Mesodermal cell (in vitro differentiated cells): Measurements from ENCODE around the gene RPTOR.

Source experiments
- H3K27ac ChIP-seq: 2 replicates; pipeline ENCODE4 v1.7.0; 2013; ENCODE audit warnings: mild to moderate bottlenecking, low read depth, low read length, moderate library complexity; ENCODE audit not compliant: severe bottlenecking
- H3K36me3 ChIP-seq: 2 replicates; pipeline ENCODE4 v1.7.1; 2013; ENCODE audit warnings: mild to moderate bottlenecking, low read length, moderate library complexity; ENCODE audit not compliant: control insufficient read depth, insufficient read depth
- H3K4me1 ChIP-seq: one replicate; pipeline ENCODE4 v1.7.1; 2013; ENCODE audit warnings: mild to moderate bottlenecking, low read length; ENCODE audit not compliant: insufficient read depth, control insufficient read depth, poor library complexity, severe bottlenecking
- H3K4me3 ChIP-seq: 2 replicates; pipeline ENCODE4 v1.7.0; 2013; ENCODE audit warnings: low read length, control low read depth, mild to moderate bottlenecking; ENCODE audit not compliant: insufficient read depth, poor library complexity, severe bottlenecking; ENCODE audit errors: extremely low read depth
- H3K9me3 ChIP-seq: 2 replicates; pipeline ENCODE4 v1.7.1; 2013; ENCODE audit warnings: mild to moderate bottlenecking, low read length, moderate library complexity; ENCODE audit not compliant: control insufficient read depth
- WGBS, 2 experiments: methylation state at CpG; one replicate each; pipeline ENCODE4 v1.1.5; 2013; ENCODE audit warnings: missing lambda C conversion rate in 2 of 2; ENCODE audit not compliant: insufficient coverage in 2 of 2; 5-methylcytosine and 5-hydroxymethylcytosine counted together

Gene RPTOR

DNA sequence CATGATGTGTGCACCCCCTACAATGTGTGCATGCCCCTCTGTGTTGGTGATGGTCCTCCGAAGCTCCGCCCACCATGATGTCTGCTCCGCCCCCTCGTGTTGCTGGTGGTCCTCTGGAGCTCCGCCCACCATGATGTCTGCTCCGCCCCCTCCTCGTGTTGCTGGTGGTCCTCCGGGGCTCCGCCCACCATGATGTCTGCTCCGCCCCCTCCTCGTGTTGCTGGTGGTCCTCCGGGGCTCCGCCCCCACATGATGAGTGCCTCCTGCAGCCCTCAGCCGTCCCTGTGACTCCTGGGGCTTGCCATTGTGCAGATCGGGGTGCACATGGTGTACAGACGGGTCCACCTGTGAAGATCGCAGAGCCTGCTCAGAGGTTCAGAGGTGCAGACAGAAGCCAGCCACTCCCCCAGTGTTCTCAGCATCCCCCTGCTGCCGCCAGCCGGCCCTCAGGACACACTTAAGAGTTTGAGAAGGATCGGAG is 317.9 kb downstream of the RPTOR start:
- H3K4me1 ChIP-seq: peaks cover 11% of the 10 kb centered on the region
- peaks cover 7% of the 10 kb centered on the region for H3K9me3 ChIP-seq
- no peak overlapping the region for H3K4me3 ChIP-seq
- WGBS, 2 experiments: 93 to 94% methylated on average over 18 to 19 of the region's 20 CpGs
- H3K27ac ChIP-seq: no peak overlapping the region
- peaks cover 28% of the 10 kb centered on the region for H3K36me3 ChIP-seq

DNA sequence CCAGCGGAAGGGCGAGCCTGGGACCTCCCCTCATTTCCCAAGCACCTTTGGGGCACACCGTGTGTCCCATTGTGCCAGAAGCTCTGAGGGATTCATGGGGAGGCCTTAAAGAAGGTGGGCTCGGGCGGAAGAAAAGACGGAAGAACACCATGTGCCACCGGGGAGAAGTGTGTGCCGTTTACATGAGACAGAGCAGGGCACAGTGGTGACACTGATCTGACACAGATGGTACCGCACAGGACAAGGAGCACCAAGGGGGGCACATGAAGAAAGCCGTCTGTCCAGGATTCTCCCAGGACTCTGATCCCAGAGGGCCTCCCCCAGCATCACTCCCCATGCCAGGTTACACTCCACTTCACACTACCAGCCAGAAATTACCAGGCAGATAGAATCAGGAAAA is 318.3 kb downstream of the RPTOR start:
- H3K36me3 ChIP-seq: peaks cover 23% of the 10 kb centered on the region
- H3K4me3 ChIP-seq: no peak overlapping the region
- no peak overlapping the region for H3K27ac ChIP-seq
- H3K4me1 ChIP-seq: peaks cover 11% of the 10 kb centered on the region
- WGBS, 2 experiments: 98 to 99% methylated on average over 9 to 10 of the region's 10 CpGs
- H3K9me3 ChIP-seq: peaks cover 7% of the 10 kb centered on the region

DNA sequence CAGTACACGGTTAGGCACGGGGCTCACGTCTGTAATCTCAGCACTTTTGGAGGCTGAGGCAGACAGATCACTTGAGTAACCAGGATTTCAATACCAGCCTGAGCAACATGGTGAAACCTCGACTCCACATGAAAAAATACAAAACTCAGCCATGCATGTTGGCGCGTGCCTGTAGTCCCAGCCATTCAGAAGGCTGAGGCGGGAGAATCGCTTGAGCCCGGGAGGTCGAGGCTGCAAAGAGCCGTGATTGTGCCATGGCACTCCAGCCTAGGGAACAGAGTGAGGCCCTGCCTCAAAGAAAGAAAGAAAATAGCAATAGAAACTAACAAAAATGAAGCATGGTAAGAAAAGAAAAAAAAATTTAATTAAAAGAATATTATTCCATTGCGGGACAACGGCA is 319.0 kb downstream of the RPTOR start:
- Histone ChIP-seq H3K4me1 (peaks cover 6% of the 10 kb centered on the region), H3K9me3 (peaks cover 7% of the 10 kb centered on the region), H3K36me3 (peaks cover 21% of the 10 kb centered on the region), H3K4me3 (no peak overlapping the region), H3K27ac (no peak overlapping the region)
- 94 to 97% methylated on average over 9 to 10 of the region's 13 CpGs for WGBS, 2 experiments

DNA sequence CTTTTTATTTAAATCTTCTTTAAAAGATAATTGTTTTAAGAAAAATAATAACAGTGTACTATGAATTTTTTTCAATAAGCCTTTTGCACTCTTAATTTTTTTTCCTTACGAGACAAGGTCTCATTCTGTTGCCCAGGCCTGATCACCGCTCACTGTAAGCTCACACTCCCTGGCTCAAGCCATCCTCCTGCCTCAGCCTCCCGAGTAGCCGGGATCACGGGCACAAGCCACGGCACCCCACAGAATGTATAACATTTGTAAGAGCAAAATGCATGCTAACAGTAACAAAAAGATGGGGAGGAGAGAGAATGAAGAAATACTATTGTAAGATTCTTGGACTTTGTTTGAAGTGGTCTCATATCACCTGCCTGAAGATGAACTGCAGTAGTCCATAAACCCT is 320.1 kb downstream of the RPTOR start:
- WGBS, 2 experiments: 100% methylated on average over 2 to 3 of the region's 6 CpGs
- Histone ChIP-seq H3K4me1 (no peaks in the 10 kb centered on the region), H3K9me3 (peaks cover 7% of the 10 kb centered on the region), H3K27ac (no peak overlapping the region), H3K4me3 (no peak overlapping the region), H3K36me3 (peaks cover 21% of the 10 kb centered on the region)

DNA sequence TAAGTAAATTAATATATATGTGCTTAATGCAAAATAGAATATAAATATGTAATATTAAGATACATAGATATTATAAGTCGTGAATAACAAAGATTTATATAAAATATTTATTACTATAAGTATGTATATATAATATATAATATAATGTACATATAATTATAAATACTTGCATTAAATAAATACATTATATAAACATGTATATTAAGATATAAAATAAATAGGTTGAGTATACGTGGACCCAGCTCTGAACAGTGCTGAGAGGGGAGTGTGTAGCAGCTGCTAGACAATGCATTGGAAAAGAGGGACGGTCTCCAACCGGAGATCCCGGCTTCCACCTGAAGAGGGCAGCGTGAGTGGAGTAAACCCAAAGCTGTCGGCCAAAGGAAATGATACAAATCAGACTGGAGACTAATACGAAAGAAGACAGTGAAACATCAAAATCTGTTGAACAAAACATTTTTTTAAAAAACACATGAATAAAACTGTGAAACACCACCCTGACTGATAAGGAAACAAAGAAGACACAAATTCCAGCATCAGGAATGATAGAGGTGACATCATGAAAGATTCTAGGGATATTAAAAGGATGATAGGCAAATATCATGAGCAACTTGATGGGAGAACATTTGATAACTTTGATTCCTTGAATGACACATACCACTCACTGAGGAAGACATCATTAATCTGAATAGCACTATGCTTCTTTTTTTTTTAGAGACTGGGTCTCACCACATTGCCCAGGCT is 321.6 kb downstream of the RPTOR start:
- H3K27ac ChIP-seq: no peak overlapping the region
- peaks cover 21% of the 10 kb centered on the region for H3K36me3 ChIP-seq
- H3K9me3 ChIP-seq: peaks cover 7% of the 10 kb centered on the region
- peaks cover 7% of the 10 kb centered on the region for H3K4me1 ChIP-seq
- H3K4me3 ChIP-seq: no peak overlapping the region
- WGBS, 2 experiments: 22 to 26% methylated on average over 4 of the region's 8 CpGs

- WGBS, 2 experiments: 97 to 98% methylated on average over 3 of the region's 5 CpGs
- Histone ChIP-seq H3K36me3 (peaks cover 11% of the 10 kb centered on the region), H3K4me3 (no peak overlapping the region), H3K27ac (no peak overlapping the region), H3K4me1 (peaks cover 8% of the 10 kb centered on the region), H3K9me3 (peaks cover 5% of the 10 kb centered on the region)
These were observed 323.5 kb downstream of the RPTOR start for GRCh38 chr17:80868022-80868609.

DNA sequence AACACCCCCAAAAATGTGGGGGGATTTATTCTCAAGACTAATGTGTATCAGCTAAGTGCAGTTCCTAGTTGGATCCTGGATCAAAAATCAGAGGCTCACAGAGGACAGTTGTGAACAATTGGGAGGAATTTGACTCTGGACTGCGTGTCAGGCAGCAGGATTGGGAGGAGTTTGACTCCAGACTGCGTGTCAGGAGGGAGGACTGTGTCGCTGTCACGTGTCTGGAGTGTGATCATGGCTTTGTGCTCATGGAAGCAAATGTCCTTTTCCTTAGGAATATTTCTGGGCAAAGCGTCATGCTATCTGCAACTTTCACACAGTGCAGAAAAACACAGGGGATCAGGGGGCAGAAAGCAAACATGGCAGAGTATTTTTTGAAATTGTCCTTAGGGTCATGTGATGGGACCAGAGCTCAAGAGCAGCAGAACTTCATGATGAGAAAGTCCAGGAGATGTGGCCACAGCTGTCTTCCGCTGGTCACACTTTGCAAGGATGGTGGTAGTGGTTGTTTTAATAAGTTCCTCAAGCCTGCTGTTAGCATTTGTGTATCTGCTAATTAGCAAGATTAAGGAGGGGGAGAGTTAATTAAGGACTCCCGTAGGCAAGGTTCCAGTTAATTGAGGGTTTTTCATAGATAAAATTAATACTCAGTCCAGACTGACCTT is 325.0 kb downstream of the RPTOR start:
- Histone ChIP-seq H3K4me3 (no peak overlapping the region), H3K9me3 (no peaks in the 10 kb centered on the region), H3K36me3 (peaks cover 6% of the 10 kb centered on the region), H3K4me1 (peaks cover 12% of the 10 kb centered on the region), H3K27ac (no peak overlapping the region)
- WGBS, 2 experiments: 92 to 94% methylated on average over 6 of the region's 7 CpGs

- Histone ChIP-seq H3K4me1 (peaks cover 12% of the 10 kb centered on the region), H3K36me3 (peaks cover 13% of the 10 kb centered on the region), H3K9me3 (no peaks in the 10 kb centered on the region), H3K27ac (no peak overlapping the region), H3K4me3 (no peak overlapping the region)
- WGBS, 2 experiments: 81 to 88% methylated on average over 7 of the region's 8 CpGs
These were observed 325.8 kb downstream of the RPTOR start for GRCh38 chr17:80870401-80870800.

DNA sequence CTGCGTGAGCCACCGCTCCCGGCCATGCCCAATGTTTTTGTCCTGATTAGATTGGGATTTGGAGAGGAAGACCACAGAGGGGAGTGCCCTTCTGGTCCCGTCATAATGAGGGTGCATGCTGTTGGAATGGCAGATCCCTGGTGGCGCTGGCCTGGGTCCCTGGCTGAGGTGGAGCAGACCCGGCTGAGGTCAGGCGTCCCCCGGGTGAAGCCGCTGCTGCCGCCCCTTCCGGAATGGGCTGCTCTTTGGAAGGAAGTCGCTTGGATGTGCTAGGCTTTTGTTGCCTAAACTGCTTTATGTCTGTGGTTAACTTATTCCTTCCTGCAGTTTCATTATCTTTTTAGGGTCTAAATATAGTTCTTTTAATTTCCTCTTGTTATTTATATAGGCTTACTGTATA is 326.7 kb downstream of the RPTOR start:
- Histone ChIP-seq H3K9me3 (no peaks in the 10 kb centered on the region), H3K27ac (no peak overlapping the region), H3K4me1 (peaks cover 12% of the 10 kb centered on the region), H3K4me3 (no peak overlapping the region), H3K36me3 (peaks cover 15% of the 10 kb centered on the region)
- WGBS, 2 experiments: 86 to 94% methylated on average over 5 to 11 of the region's 12 CpGs

- Histone ChIP-seq H3K27ac (no peak overlapping the region), H3K4me3 (no peak overlapping the region), H3K36me3 (peaks cover 15% of the 10 kb centered on the region), H3K4me1 (peaks cover 12% of the 10 kb centered on the region), H3K9me3 (no peaks in the 10 kb centered on the region)
- WGBS, 2 experiments: 85 to 89% methylated on average over 11 of the region's 14 CpGs
These were observed 327.4 kb downstream of the RPTOR start for GRCh38 chr17:80872001-80872500.
